NCI-H1436 treated with DMSO at 0.1 percent for 48 hours (cell line): ENCODE measurements around the gene MAPKAPK2.
"Not testable (repeated sequence)": the region's sequence is repeated elsewhere in the genome, so short reads cannot be mapped to it uniquely, and the experiment has no call there.

ENCODE experiments used
- DNase-seq: peaks from one replicate; lab custom pipeline; 2025; lab: John Stamatoyannopoulos, UW

The MAPKAPK2 gene

DNA sequence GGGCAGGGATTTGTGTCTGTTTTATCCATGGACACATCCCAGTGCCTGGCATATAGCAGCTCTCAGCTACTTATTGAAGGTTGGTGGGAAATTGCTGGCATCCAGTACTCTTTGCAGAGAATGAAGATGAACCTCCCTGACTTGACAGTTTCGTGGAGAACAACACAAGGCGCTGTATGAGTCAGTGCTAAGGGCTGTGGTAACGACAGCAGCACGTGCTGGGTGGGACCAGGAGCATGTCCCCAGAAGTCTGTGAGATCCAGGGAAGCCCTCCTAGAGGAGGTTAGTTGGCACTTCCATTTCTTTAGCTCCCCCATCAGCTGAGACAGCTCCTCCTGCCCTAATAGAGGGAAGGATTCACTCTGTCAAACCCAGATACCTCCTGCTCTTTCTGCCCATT is 60.0 kb downstream of the MAPKAPK2 start:
- no peak for DNase-seq

DNA sequence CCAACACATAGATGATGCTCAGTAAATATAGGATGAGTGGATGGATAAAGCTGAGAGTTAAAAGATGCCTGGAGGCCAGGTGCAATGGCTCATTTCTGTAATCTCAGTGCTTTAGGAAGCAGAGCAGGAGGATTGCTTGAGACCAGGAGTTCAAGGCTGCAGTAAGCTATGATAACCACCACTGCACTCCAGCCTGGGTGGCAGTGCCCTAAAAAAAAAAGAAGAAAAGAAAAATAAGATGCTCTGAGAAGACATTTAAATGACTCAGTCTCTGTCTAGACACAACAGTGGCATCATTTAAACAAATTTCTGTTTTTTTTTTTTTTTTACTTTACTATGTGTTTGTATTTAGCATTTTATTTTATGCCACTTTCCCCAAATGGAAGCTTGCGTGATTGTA is 60.6 kb downstream of the MAPKAPK2 start:
- DNase-seq = no peak

DNA sequence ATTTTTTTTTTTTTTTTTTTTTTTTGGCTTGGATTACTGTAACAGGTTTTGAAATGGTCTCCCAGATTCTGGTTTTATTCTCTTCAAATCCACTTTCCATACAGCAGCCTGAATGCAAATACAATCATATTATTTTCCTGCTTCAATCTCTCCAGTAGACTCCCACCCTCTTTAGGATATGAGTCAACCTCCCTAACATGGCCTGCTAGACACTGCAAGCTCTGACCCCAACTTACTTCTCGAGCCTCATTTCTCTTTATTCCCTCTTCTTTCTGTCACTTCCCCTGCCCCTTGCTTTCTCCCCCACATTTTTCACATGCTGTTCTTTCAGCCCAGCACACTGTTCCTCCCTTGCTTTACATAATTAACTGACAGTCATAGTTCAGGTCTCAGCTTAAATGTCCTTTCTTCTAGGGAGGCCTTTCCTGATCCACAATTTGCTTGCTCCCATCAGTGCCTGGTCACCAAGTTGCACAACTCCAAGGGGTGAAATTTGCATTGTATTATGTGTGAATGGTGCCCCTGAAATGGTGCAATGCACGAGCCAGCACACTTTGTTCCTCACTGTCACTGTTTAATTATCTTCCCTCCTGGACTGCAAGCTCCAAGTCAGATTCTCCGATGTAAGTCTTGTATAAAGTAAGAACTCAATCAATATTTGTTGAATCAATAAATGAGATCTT is 63.8 kb downstream of the MAPKAPK2 start:
- no peak for DNase-seq

DNA sequence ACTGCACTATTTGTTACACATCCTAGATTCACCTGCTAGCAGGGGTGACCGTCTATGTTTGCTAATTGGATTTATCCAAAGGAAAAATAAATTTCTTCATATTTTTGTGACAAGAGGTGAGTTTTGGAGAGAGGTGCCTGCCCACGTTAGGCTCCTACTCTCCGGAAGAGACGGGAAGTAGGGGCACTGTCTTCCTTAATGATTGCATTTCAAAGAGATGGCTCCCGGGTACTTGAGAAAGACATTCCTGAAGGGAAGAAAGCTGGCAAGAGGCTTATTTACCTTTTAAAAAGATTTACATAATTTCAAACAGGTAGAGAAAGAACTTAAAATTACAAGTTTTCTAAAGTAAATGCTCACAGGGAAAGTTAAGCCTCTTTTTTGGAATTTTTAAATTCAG is 67.2 kb downstream of the MAPKAPK2 start:
- no peak for DNase-seq

DNA sequence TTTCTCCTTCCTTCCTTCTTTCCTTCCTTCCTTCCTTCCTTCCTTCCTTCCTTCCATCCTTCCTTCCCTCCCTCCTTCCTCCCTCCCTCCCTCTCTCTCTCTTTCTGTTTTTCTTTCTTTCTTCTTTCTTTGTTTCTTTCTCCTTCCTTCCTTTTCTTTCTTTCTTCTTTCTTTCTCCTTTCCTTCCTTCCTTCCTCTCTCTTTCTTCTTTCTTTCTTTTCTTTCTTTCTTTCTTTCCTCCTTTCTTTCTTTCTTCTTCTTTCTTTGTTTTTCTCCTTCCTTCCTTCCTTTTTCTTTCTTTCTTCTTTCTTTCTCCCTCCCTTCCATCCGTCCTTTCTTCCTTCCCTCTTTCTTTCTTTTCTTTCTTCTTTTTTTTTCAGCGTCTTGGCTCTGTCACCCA is 67.8 kb downstream of the MAPKAPK2 start:
- no peak for DNase-seq

DNA sequence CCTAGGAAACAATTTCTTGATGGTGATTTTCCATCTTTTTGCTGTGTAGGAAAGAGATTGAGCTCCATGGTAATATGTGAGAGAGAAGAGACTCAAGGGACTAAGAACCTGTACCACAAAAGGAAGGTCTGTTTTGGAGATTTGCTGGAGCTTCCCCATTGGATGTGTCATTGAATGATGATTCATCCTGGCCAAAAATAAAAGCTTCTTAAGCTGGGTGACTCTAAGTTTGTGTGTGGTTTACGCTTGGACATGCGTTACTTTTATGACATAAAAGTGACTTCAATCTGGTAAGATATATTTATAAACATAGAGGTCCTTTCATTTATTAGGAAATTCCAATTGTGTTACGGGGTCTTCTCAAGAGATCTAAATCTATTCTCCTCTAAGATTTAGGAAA is 68.4 kb downstream of the MAPKAPK2 start:
- no peak for DNase-seq

DNA sequence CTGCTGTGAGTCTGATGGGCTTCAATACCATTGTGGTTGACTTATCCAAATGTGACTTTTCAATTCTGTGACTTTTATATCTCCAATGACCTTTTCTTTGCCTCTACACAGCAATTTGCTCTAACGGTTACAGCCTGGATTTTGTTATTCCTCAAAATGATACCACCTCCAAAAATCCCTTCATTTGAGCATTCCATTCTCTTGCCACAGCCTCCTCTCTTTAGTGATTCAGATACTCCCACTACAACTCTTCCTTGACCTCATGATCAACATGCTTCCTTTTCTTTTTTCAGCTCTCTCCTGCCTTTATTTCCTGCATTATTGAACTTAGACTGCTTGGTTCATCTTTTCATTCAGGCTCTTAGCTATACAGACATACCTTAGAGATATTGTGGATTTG is 69.3 kb downstream of the MAPKAPK2 start:
- no peak for DNase-seq

DNA sequence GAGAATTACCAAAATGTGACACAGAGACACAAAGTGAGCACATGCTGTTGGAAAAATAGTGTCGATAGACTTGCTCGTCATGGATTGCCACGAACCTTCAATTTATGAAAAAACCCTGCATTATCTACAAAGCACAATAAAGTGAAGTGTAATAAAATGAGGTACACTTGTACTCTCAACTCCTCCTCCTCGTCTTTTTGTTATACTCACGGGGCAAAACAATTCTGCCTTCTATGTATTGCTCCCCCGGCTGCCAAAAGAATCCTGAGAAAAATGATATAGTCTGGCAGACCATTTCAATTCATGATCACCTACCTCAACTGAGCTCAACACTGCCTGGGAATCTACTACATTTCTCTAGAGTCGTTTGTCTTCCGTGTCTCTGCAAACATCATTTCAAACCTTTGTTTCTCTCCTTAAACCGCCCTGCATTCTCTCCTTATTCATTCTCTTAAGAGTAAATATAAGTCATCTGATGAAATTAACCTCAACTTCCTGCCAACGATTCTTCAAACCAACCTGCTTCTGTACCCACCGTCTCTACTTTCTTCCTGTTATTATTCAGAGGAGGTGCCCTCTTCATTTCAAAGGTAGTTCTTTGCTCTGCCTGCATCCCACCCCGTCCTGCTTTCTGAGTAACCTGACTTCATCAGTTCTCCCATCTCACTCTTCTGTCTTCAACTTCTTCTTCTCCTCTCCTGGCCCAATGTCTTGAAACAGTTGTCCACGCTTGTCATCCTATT is 73.0 kb downstream of the MAPKAPK2 start:
- no peak for DNase-seq

DNA sequence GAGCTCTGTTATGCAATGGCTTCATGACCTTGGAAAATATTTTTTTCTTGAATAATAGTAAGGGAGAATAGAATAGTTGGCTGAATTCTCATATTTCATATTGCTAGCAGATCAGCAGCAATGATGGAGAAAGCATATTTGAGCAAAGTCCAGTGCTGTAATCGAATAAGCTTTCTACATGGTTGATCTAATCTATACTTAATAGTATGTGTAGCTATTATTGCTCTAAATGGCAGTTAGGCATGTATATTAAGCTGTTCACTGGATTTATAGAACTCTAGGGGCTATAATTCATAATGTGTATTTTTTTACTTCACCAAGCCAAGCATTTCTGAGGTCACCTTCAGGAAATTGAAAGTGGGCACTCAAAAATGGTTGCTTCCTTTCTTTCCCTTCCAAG is 75.9 kb downstream of the MAPKAPK2 start:
- DNase-seq = no peak

DNA sequence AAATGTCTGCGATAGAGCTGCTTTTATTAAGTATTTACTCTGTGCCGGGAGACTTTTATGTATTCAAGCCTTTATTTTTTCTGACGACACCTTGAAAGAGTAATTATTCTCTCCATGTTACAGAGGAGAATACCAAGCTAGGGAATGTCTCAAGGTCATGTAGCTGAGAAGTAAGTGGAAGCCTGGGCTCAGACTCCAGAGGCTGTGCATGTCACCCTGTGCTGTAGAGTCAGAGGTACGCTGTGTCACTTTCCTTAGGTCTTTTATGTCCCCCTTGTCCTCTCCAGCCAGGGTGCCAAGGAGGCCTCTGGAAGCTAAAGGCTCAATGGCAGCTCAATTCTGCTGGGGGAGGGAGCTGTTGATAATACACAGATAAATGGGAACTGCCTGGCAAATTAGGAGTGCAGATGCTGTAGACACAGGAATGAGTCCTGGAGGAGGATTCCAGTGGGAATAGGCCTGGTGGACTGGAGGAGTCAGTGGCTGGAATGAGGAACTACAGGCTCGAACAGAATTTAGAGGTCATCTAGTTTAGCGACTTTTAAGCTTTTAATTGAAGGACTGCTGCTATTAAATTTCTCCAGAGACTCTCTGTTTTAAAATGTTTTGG is 76.6 kb downstream of the MAPKAPK2 start:
- DNase-seq = no peak

DNA sequence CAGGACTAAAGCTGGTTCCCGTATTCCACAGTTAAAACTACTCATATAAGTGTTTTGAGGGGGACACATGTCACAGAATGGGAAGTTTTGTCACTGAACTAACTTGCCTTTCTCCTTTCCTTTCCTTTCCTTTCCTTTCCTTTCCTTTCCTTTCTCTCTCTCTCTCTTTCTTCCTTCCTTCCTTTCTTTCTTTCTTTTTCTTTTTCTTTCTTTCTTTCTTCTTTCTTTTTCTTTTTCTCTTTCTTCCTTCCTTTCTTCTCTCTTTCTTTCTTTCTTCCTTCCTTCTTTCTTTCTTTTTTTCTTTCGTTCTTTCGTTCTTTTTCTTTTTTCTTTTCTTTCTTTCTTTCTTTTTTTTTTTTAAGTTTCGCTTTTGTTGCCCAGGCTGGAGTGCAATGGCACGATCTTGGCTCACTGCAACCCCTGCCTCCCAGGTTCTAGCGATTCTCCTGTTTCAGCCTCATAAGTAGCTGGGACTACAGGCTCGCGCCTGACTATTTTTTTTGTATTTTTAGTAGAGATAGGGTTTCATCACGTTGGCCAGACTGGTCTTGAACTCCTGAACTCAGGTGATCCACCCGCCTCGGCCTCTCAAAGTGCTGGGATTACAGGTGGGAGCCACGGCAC is 78.1 kb downstream of the MAPKAPK2 start:
- not testable (repeated sequence) for DNase-seq

DNA sequence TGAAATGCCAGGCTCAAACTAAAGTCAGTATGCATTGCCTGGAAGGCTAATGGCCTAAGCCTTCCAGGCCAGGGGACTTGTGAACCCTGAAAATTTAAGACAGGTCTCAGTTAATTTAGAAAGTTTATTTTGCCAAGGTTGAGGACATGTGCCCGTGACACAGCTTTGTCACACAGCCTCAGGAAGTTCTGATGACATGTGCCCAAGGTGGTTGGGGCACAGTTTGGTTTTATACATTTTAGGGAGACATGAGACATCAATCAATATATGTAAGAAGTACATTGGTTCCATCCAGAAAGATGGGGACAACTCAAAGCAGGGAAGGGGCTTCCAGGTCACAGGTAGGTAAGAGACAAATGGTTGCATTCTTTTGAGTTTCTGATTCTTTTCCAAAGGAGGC is 81.1 kb downstream of the MAPKAPK2 start:
- not testable (repeated sequence) for DNase-seq

DNA sequence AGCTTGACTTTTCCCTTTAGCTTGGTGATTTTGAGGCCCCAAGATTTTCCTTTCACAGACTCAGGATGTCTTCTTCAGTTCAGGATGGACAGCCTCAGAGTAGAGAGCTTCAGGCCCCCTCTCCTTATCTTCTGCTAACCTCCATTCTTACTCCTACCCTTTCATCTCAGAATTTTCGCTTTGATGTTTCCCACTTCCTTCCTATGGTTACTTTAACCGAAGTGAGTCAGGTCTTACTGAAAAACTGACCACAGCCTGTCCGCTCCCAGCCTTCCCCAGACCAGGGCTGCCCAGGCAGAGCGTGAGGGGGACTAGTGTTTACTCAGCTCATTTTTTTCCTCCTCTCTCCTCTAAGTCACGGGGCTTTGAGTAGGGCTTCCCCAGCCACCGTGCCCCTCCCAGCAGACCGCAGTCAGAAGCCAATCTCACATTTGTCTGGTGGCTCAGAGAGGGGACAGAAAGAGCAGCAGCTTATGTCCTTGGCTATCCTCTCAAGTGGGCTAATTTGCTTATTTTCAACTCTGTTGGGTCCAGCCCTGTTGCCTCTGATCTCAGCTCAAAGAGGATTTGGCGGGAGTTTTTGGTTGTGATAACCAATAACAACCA is 81.6 kb downstream of the MAPKAPK2 start:
- DNase-seq = no peak

DNA sequence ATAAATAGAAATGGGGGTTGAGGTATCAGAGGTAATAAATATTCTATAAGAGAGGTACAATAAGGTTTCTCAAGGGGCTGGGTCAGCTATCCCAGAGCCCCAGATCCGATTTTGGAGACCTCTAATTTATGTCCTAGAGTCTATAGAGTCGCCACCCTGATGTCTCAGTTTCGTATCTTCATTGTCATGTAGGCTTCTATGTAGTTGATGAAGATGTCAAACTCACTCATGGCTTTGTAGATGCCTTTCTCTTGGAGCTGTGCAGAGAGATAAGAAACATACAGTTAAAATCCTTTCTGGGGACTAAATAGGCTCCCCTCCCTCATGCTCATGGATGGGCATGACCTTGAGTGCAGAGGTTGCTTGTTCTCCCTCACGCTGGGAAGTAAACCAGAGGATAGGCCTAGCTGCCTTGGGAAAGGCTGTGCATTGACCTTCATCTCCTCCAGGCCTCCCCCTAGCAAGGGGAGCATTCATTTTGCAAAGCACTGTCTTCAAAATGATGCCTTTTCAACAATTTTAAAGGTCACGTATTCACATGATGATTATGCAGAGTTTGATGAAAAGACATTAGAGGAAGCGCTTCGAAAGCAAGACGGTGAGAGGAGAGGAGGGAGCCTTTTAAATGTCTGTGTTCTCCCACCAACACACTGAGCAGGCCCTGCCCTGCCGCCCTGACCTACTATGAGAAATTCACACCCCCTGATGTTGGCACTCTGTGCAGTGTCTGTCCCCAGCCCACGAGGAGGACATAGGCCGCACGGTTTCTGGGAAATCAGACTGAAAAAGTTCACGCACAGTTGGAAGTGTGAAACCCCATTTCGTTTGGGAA is 84.0 kb downstream of the MAPKAPK2 start:
- DNase-seq = no peak

DNA sequence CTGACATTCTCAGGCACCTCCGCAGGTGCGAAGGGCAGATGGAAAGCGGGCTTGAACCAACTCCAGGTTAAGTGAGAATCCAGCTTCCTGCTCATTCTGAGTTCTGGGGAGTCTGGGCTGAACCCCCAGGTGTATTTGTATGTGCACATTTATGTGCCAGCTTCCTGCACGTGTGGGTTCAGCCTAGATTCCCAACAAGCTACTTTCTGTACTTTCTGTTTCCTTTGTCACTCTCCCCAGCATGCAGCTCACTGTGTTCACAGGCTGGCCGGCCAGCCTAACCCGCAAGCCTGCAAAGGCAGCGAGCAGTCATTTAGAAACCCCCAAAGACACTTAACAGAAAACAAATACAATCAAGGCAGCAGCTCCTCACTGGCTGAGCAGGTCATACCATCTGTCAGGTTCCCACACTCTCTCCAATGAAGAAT is 84.6 kb downstream of the MAPKAPK2 start:
- no peak for DNase-seq

DNA sequence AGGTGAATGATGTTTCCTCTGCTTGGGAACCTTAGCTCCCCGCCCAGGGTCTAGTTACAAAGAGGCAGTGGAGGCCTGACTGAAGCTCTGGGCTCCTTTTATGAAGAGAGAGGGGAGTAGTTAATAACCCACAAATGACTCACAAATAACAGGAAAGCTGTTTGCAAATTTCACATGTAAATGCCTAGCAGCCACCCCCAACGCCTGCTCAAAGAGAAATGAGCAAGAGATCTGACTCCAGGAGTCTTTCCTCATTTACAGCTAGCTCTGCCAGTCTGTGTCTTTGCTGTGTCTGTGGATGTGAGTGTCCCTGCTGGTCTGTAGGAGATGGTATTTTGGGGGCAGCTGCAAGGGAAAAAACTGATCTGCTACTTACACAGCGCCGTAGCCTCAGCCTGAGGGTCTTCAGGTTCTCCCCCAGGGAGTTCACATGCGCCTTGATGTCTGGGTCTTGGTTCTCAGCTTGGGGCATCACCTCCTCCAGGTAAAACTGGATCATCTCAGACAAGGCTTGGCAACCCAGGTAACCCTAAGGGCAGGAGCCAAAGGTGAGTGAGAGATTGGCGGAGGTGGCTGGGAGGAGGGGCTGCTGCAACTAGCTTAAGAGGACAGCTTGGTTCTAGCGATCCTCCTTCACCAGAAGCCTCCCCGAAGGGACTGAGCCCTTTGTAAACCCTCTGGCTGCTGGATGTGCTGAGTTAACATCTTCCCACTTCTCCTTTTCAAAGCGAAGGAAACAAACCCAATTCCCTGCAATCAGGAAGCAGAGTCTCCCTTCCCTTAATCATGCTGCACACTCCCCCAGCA is 86.0 kb downstream of the MAPKAPK2 start, which contains the start of gene IL19:
Gene IL19, plus strand, starts transcription at position 243 of the 807 bp plus-strand sequence. CDS start 65,890 bp downstream, outside the sequence.
- DNase-seq = no peak

DNA sequence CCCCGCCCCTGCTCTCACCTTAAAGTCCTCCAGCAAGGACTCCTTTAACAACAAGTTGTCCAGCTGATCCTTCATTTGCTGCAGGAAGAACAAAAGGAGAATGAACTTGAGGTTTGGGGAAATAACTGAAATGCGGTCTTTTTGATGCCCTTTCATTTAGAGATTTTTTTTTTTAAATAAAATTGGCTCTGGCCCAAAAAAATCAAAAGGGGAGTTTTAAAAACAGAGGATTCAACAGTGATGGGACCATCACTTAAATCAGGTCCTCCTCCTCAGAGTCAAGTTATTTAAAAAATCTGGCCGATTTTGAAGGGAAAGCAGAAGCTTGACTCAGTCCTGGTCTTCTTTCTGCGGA is 86.6 kb downstream of the MAPKAPK2 start:
- DNase-seq = no peak

DNA sequence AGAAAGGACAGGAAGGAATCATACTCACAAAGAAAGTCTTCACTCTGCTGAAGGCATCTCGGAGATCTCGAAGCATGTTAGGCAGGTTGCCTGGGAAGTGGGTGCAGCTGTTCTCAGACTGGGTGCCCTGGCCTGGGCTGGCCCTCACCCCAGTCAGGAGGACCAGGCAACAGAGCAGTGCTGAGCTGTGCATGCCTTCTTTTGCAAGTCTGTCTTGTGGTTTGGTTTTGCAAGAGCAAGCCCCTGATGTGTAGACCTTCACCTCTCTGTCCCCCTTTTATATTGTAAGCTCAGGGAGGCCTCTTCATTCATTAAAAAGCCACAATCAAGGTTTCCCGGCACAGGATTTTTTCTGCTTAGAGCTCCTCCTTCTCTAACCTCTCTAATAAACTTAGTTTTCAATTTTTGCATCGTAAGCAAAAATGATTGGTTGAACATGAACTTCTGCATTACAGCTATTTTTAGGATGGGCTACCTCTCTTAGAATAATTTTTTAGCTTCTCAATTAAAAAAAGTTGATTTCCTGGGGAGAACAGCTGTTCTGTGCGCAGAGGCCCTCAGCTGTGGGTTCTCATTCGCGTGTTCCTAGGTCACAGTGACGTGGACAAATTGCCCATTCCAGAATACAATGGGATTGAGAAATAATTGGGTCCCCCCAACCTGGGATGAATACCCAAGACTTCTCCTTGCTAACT is 87.7 kb downstream of the MAPKAPK2 start, which contains the start of gene IL10:
Gene IL10, minus strand, starts transcription at position 252 of the 695 bp plus-strand sequence. Its CDS starts 59 bp downstream, at position 193.
- DNase-seq = no peak

DNA sequence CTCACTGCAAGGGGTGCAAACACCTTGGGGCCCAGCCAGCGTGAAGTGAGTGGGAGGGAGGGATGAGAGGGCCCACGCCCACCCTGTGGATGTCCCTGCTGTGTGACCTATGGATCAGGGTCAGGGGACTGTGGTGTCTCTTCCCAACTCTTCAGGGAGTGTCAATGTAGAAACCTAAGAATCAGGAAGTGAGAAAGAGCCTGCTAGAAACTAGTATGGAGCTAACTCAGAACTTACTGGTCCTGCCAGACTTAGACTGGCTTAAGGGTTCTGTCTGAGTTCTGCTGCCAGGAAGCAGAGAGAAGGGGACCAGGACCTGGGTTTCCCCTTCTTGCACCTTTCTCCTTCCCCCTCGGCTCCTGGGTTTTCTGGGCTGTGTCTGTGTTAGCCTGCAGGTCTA is 89.4 kb downstream of the MAPKAPK2 start:
- DNase-seq = no peak

DNA sequence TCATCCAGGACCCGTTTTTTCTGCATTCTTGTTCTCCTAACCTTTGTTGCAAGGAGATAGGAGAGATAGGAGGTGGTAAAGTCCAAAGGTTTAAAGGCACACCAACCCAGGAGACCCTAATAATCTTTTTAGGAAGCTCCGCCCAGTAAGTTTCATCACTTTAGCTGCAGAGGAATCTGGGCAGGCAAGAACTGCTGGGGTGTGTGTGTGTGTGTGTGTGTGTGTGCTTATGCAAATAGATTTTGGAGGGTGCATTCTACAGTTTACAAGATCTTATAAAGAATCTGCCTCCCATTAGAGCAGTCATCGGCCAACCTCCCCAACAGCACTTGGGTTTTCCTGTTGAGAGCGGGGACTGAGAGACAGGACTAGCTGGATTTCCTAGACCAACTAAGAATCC is 91.5 kb downstream of the MAPKAPK2 start:
- DNase-seq = no peak
